DOHH2 (cell line): ENCODE results near the gene TIE1.

ENCODE experiments used
- H3F3A ChIP-seq: fragments of 200-600 bp; sonication (generic), shearing (Covaris generic); 2 replicates; pipeline ENCODE4 v1.6.0; 2016; ENCODE audit warnings: antibody characterized with exemption, mild to moderate bottlenecking; ENCODE audit not compliant: control insufficient read depth, insufficient read depth
- H3K27ac ChIP-seq: fragments of 200-600 bp; sonication (generic); 2 replicates; pipeline ENCODE4 v1.5.1; 2014; ENCODE audit warnings: low read depth, mild to moderate bottlenecking, low read length, moderate library complexity
- H3K27me3 ChIP-seq: fragments of 200-600 bp; sonication (generic); 2 replicates; pipeline ENCODE4 v1.6.1; 2014; ENCODE audit warnings: mild to moderate bottlenecking, low read length, mixed read lengths; ENCODE audit not compliant: control insufficient read depth
- H3K36me3 ChIP-seq: fragments of 200-600 bp; sonication (generic); 2 replicates; pipeline ENCODE4 v1.6.1; 2014; ENCODE audit warnings: mild to moderate bottlenecking, low read length, moderate library complexity, mixed read lengths; ENCODE audit not compliant: control insufficient read depth
- H3K4me1 ChIP-seq: fragments of 200-600 bp; sonication (generic); 2 replicates; pipeline ENCODE4 v1.6.1; 2014; ENCODE audit warnings: mild to moderate bottlenecking, low read length, mixed read lengths; ENCODE audit not compliant: control insufficient read depth
- H3K4me2 ChIP-seq: fragments of 200-600 bp; sonication (generic); 2 replicates; pipeline ENCODE4 v1.6.0; 2014; ENCODE audit warnings: mild to moderate bottlenecking, low read length, moderate library complexity
- H3K4me3 ChIP-seq: fragments of 200-600 bp; sonication (generic); 2 replicates; pipeline ENCODE4 v1.5.1; 2014; ENCODE audit warnings: mild to moderate bottlenecking, low read length, mixed read lengths
- H3K79me2 ChIP-seq: fragments of 200-600 bp; sonication (generic); 2 replicates; pipeline ENCODE4 v1.6.1; 2014; ENCODE audit warnings: mild to moderate bottlenecking, low read length, mixed read lengths; ENCODE audit not compliant: control insufficient read depth
- H3K9me2 ChIP-seq: fragments of 200-600 bp; sonication (generic); replicated peaks from 2 replicates; pipeline ENCODE4 v1.6.1; 2014; ENCODE audit warnings: mild to moderate bottlenecking, low read length, mixed read lengths; ENCODE audit not compliant: control insufficient read depth
- H3K9me3 ChIP-seq: fragments of 200-600 bp; sonication (generic); 2 replicates; pipeline ENCODE4 v1.6.1; 2014; ENCODE audit warnings: antibody characterized with exemption, low read length, mixed read lengths; ENCODE audit not compliant: control insufficient read depth, insufficient read depth
- H4K20me1 ChIP-seq: fragments of 200-600 bp; sonication (generic); 2 replicates; pipeline ENCODE4 v1.6.0; 2014; ENCODE audit warnings: low read depth, mild to moderate bottlenecking, antibody characterized with exemption, low read length, moderate library complexity; ENCODE audit not compliant: control insufficient read depth, insufficient read depth
- CTCF ChIP-seq: fragments of 200-600 bp; sonication (generic); IDR thresholded peaks from one replicate; pipeline ENCODE4 v1.5.1; 2014; ENCODE audit warnings: antibody characterized with exemption, mild to moderate bottlenecking, low read depth, low read length; ENCODE audit not compliant: poor library complexity, severe bottlenecking
- EZH2phosphoT487 ChIP-seq: fragments of 200-600 bp; sonication (generic); IDR thresholded peaks from 2 replicates; pipeline ENCODE4 v1.6.1; 2017; ENCODE audit warnings: borderline replicate concordance, mild to moderate bottlenecking, antibody characterized with exemption, low read length, moderate library complexity, mixed read lengths

The TIE1 gene

DNA sequence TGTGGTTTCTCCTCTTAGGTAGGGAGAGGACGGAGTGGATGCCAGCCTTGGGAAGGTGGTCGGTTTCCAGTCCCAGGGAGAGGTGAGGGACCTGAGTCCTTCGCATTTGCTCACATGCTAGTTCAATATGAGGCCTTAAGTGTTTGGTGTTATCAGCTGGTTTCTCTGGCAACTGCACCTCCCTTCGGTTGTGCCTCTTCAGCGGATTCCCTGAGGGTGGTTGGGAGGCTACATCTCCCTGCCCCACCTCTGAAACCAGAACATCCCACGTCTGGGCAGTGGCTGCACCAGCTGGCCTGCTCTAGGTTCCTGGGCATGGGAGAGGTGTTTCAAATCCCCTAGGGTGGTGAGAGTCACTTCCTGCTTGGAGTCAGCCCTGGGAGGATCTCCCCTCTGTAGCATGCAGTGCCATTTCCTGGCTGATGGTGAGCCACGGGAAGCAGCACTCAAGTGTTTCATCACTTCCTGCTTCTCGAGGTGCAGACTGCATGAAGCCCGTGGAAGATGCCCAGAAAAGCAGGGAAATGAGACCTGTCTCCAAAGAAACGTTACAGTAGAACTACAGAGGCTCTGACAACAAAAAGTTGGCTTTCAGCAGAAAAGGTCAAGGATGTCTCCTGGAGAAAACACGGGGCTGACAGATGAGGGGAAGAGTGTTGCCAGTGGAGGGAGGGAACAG lies 26.5 kb upstream of the TIE1 start:
- Histone ChIP-seq H4K20me1 (no peaks in the 10 kb centered on the region), H3K4me1 (peaks cover 7% of the 10 kb centered on the region), H3F3A (no peaks in the 10 kb centered on the region), H3K27ac (no peak overlapping the region), H3K9me3 (no peaks in the 10 kb centered on the region), H3K9me2 (no peaks in the 10 kb centered on the region), H3K27me3 (no peaks in the 10 kb centered on the region), H3K4me2 (peak overlapping the region; percentile 26), H3K4me3 (peak overlapping the region; percentile 13; the same call in 1 of the 2 replicates), H3K79me2 (no peaks in the 10 kb centered on the region), H3K36me3 (no peaks in the 10 kb centered on the region)
- TF ChIP-seq CTCF (no peak), EZH2phosphoT487 (no peak)

GRCh38 chr1:43274804-43275180 lies 26.0 kb upstream of the TIE1 start:
- no peaks in the 10 kb centered on the region for H4K20me1 ChIP-seq
- no peaks in the 10 kb centered on the region for H3K27me3 ChIP-seq
- TF ChIP-seq CTCF (no peak), EZH2phosphoT487 (no peak)
- no peaks in the 10 kb centered on the region for H3F3A ChIP-seq
- no peaks in the 10 kb centered on the region for H3K9me2 ChIP-seq
- H3K4me3 ChIP-seq: no peak overlapping the region
- peak overlapping the region; percentile 26 for H3K4me2 ChIP-seq
- no peak overlapping the region for H3K27ac ChIP-seq
- H3K9me3 ChIP-seq: no peaks in the 10 kb centered on the region
- H3K79me2 ChIP-seq: no peaks in the 10 kb centered on the region
- peaks cover 7% of the 10 kb centered on the region for H3K4me1 ChIP-seq
- no peaks in the 10 kb centered on the region for H3K36me3 ChIP-seq

- TF ChIP-seq EZH2phosphoT487 (no peak), CTCF (no peak)
- no peaks in the 10 kb centered on the region for H3K27me3 ChIP-seq
- H3K27ac ChIP-seq: no peak overlapping the region
- H3K9me2 ChIP-seq: no peaks in the 10 kb centered on the region
- H3K4me1 ChIP-seq: peaks cover 7% of the 10 kb centered on the region
- H3K9me3 ChIP-seq: no peaks in the 10 kb centered on the region
- H3K36me3 ChIP-seq: no peaks in the 10 kb centered on the region
- no peaks in the 10 kb centered on the region for H3K79me2 ChIP-seq
- no peaks in the 10 kb centered on the region for H4K20me1 ChIP-seq
- no peak overlapping the region for H3K4me3 ChIP-seq
- H3F3A ChIP-seq: no peaks in the 10 kb centered on the region
- no peak overlapping the region for H3K4me2 ChIP-seq
These were observed 24.8 kb upstream of the TIE1 start for GRCh38 chr1:43275826-43276620.
